Right kidney (tissue), 1 donor: ENCODE measurements around the gene RTN1.
"Not testable (repeated sequence)": the region's sequence is repeated elsewhere in the genome, so short reads cannot be mapped to it uniquely, and the experiment has no call there.

ENCODE experiments used
- DNase-seq: peaks from one replicate; pipeline ENCODE4 v3.0.0-alpha.2; 2016

The RTN1 gene

GRCh38 chr14:59705245-59705644 lies 165.3 kb downstream of the RTN1 start:
- no peak for DNase-seq

- DNase-seq = no peak
These were observed 166.4 kb downstream of the RTN1 start for GRCh38 chr14:59704054-59704645.

GRCh38 chr14:59699442-59699841 lies 171.1 kb downstream of the RTN1 start:
- DNase-seq = no peak

GRCh38 chr14:59698793-59699192 lies 171.8 kb downstream of the RTN1 start:
- DNase-seq = no peak

DNA sequence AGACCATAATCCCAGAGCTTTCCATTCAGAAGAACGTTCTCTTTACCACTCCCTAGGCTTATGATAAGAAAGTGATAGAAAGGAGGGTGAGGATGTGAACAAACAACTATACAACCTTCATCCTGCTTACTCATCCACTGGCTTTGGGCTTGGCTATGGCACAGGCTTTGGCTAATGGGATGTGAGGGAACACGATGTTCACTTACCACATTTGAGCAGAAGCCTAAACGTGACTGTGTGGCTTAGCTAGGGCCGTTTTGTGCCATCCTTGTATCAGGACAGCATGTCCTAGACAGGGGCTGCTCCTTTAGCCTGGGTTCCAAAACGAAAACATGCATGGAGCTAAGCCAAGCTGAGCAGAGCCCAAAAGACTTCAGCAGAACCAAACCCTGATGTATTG lies 175.4 kb downstream of the RTN1 start:
- DNase-seq = no peak

GRCh38 chr14:59691266-59691665 lies 179.3 kb downstream of the RTN1 start:
- no peak for DNase-seq

GRCh38 chr14:59690426-59690825 lies 180.2 kb downstream of the RTN1 start:
- no peak for DNase-seq

- no peak for DNase-seq
These were observed 182.1 kb downstream of the RTN1 start for GRCh38 chr14:59688224-59689170.

DNA sequence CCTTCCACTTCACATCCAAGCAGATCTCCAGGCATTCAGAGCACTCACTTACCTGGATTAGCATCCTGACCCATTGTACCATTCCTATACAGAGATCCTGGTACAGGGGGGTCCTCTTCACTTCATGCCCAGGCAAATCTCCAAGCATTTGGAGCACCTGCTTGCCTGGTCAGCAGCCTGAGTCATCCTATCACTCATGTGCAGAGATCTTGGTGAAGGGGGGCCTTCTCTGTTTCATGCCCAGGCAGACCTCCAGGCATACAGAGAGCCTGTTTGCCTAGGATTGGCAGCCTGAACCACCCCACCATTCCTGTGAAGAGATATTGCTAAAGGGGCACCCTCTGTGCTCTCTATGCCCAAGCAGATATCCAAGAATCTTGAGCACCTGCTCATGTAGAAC lies 182.9 kb downstream of the RTN1 start:
- DNase-seq = no peak

DNA sequence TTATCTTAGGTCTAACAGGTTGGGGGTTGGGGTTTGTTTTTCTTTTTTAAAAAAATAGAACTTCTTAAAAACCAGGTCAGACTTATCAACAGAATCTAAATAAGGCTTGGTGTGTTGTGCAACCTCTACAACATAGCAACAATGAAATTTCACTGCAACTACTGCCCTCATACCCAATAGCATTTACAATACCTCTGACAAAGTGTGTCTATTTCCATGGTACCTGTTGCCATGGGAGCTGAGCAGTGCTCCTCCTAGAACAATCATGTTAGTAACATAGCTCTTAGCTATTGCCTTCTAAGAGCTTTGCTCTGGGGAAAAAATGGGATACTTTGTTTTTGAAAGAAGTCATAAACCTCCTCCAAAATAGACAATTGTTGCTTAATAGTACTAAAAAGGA lies 190.7 kb downstream of the RTN1 start:
- no peak for DNase-seq

- DNase-seq = no peak
These were observed 192.2 kb downstream of the RTN1 start for GRCh38 chr14:59678352-59678751.

GRCh38 chr14:59677771-59678231 lies 192.8 kb downstream of the RTN1 start:
- DNase-seq = no peak

DNA sequence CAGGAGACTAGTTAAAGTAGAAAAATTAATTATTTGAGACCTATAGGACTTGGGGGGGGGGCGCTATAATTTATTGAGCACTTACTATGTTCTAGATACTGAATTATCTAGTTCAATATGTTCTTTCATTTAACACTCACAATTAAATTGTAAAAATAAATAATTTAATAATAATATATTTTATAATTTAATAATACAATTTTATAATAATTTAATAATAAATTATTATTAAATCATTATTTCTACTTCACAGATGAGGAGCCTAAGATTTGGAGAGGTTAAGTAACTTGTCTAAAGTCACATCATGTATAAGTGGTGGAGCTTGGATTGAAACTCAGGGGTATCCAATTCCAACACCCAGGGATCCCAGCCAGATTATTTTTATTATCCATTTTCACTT lies 195.2 kb downstream of the RTN1 start:
- no peak for DNase-seq

- DNase-seq = no peak
These were observed 205.8 kb downstream of the RTN1 start for GRCh38 chr14:59664741-59665140.

DNA sequence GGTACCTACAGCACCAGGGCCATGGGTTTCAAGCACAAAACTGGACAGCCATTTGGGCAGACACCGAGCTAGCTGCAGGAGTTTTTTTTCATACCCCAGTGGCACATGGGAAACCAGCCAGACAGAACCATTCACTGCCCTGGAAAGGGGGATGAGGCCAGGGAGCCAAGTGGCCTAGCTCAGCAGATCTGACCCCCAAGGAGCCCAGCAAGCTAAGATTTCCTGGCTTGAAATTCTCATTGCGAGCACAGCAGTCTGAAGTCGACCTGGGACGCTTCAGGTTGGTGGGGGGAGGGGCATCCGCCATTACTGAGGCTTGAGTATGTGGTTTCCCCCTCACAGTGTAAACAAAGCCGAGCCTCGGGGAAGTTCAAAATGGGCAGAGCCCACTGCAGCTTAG lies 212.8 kb downstream of the RTN1 start:
- no peak for DNase-seq

DNA sequence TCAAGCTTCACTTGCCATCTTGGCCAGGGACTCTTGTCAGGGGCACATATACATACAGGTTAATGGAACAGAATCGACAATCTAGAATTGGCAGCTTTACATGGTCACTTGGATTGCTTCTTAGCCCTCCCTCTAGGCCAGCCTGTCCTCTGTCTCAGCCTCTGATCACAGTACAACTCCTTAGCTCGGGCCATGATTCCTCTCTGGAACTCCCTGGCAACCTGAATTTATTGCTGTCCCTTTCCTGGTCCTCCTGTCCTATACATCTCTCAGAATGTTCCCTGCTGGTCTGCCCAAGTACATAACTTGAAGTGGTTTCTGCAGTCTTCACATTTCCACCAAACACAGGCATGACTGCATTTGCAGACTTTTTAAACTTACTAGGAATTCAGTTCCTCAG lies 214.1 kb downstream of the RTN1 start:
- no peak for DNase-seq

GRCh38 chr14:59654131-59654530 lies 216.4 kb downstream of the RTN1 start:
- not testable (repeated sequence) for DNase-seq

DNA sequence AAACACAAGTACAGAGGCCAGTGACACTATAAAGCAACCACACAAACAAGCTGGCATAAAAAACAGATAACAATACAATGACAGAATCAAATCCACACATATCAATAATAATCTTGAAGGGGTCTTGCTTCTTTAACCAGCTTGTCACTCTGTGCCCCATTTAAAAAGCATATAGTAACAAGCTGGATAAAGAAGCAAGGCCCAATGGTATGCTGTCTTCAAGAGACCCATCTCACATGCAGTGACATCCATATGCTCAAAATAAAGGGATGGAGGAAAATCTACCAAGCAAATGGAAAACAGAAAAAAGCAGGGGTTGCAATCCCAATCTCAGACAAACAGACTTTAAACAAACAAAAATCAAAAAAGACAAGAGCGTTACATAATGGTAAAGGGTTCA lies 223.7 kb downstream of the RTN1 start:
- DNase-seq = not testable (repeated sequence)

DNA sequence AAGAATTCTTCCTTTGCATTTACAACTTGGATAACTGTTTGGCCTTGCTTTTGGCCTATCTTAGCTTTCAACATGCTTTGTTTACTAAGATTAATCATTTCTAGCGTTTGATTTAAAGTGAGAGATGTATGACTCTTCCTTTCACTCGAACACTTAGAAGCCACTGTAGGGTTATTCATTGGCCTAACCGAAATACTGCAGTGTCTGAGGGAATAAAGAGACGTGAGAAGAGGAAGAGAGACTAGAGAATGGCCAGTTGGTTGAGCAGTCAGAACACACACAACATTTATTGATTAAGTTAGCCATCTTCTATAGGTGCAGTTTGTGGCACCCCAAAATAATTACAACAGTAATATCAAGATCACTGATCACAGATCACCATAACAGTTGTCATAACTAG lies 231.7 kb downstream of the RTN1 start:
- DNase-seq = no peak

- DNase-seq = no peak
These were observed 236.0 kb downstream of the RTN1 start for GRCh38 chr14:59634617-59635016.

DNA sequence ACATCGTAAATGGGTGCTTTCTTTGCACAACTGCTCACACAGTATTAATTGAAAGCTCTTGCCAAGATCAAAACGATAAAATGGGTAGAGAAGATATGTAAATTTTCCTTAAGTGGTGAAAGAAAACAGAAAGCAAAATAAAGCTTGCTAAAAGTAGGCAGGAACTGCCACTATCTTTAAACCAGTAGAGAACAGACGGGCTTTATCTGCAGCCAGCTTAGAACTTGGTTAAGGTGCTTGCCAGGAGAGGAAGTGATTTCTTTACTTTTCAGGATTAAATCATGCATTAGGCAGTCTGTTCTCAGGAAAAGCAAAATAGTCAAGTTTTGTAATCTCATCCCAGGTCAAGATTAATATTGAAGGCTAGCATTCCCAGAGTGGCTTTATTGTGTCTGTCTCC lies 237.1 kb downstream of the RTN1 start:
- DNase-seq = no peak

GRCh38 chr14:59632381-59632780 lies 238.2 kb downstream of the RTN1 start:
- DNase-seq = no peak

DNA sequence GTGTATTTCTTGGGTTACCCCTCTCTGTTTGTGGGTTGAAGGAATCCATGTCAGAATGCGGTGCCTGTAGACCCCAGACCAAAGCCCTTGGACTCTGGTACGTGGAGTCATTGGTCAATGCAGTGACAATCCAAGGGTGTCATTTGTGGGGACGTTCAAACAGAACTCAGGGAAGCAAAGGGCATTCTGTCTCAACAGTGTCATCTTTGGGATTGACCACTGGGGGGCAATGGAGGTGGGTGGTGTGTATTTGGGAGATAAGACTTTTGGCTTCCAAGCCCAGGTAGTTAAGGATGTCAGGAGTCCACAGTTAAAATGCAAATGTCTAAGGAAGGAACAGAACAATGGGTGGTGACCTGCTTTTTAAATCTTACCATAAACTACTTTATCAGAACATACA lies 239.3 kb downstream of the RTN1 start:
- DNase-seq = no peak
